Measurements from ENCODE around the gene PPP1R9B.
A peak's percentile ranks its signal among the peaks of the same experiment; 100 is the strongest.

The PPP1R9B gene

DNA sequence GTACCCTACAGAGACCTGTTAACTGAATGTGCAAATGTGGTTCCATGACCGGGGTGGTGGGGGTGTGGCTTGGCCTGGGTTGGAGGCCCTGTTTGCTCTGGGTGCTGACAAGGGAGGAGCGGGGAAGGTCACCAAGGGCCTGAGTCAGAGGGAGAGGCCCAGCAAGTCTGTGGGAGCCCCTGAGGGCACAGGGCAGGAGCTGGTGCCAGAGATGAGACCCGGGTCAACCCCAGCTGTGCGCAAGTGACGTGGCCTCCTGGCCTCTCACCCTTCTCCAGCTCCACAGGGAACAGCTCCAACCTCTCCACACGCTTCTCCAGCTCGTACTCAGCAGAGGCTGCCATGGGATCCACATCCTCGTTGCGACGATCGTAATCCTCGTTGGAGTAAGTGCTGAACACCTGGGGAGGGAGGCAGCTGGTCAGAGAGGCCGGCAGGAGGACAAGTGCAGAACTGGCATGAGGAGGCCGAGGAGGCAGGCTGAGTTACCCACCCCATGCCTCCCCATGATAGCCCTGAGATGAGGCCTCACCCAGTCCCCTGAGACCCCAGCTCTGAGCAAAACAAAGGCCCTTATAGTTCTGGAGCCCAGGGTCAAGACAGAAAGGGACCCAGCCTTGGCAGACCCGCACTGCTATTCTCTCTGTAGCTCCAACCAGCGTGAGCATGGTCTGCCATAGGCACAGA, 5.5 kb downstream of the PPP1R9B start:
- ATAC-seq = no peak
- peak overlapping the region; percentile 68 to 87 for H3K27ac Mint-ChIP-seq
- H3K9me3 Mint-ChIP-seq = no peaks in the 10 kb centered on the region

DNA sequence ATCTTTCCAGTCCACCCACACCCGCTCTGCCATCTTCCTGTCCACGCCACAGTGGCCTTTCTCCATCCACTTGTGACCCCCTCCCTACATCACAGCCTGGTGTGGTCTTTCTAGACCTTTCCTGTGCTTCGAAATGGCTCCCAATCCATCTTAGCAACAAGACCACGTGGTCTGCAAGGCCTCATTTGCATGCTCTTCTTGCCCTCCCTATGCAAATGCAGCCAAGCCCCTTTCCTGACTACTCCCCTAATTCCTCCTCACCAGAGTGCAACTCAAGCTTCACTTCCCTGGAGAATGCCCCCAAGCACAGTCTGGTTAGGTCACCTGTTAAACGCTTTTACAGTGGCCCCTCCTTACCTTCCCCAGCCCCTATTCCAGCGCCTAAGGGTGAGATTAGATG, 6.1 kb downstream of the PPP1R9B start:
- no peak overlapping the region for H3K4me3 Mint-ChIP-seq
- no peak for DNase-seq
- no peak for ATAC-seq

More for the DNA sequence above, 5.5 kb downstream of the PPP1R9B start:
- Mint-ChIP-seq H3K4me3 (peak overlapping the region; percentile 57 to 86), H3K4me1 (peaks cover 76% of the 10 kb centered on the region), H3K27me3 (no peaks in the 10 kb centered on the region)
- no peak for DNase-seq

DNA sequence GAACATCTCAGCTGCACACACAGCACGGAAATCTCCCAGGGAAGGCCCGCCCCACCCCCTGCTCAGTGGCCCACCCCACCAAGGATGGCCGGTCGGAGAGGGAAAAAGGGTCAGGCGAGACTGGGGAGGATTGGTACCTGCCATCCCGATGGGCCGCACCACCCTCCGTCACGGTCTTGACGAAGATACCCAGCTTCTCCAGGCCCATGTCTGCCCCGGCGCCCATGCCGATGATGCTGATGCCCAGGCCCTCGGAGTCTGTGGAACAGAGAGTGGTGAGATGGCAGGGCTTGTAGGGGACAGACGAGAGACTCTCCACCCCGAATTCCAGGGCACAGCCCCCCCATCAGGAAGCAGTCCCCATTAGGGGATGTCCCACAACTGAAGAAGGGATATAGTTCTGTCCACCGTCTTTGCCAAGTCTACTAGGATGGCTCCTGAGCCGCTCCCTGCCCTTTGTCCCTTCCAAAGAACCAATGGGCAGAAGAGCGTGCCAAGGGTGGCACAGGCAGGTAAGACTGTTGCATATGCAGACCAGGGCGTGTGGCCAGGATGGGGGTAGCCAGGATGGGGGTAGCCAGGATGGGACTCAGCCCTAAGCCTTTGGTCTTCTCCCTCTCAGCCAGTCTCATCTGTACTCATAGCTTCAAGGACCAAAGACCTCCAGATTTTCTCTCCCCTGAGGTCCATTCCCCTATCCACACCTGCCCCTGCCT, 6.9 kb downstream of the PPP1R9B start:
- H3K4me3 Mint-ChIP-seq = no peak overlapping the region

More for the DNA sequence above, 6.1 kb downstream of the PPP1R9B start:
- Mint-ChIP-seq H3K27me3 (no peaks in the 10 kb centered on the region), H3K9me3 (no peaks in the 10 kb centered on the region), H3K27ac (peak overlapping the region in 1 of 2 donors; percentile 68), H3K4me1 (peaks cover 82% of the 10 kb centered on the region)

DNA sequence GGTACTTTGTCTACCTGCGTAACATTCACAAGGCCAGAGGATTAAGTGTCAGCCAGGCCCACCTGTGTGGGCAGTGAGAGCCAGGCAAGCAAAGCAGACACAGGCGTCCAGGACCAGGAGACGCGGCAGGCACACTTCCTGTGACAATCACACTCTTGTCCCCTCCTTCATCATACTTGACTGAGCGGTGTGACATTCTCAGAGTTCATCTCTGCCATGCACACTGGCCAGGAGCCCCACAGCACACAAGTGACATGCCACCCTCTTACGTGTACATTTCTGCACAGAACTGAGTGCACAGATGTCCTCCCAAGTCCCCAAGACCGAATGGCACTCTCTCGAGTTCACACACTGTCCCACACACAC, 8.7 kb downstream of the PPP1R9B start:
- Mint-ChIP-seq H3K9me3 (no peaks in the 10 kb centered on the region), H3K27me3 (no peaks in the 10 kb centered on the region), H3K4me3 (peak overlapping the region; percentile 59 to 68), H3K4me1 (peaks cover 86% of the 10 kb centered on the region), H3K27ac (peak overlapping the region in 1 of 2 donors; percentile 85)
- ATAC-seq (peak; percentile 21), DNase-seq (no peak)

More for the DNA sequence above, 6.9 kb downstream of the PPP1R9B start:
- DNase-seq = no peak
- H3K9me3 Mint-ChIP-seq = no peaks in the 10 kb centered on the region
- no peak for ATAC-seq
- H3K27me3 Mint-ChIP-seq = no peaks in the 10 kb centered on the region
- no peak overlapping the region for H3K27ac Mint-ChIP-seq
- peaks cover 83% of the 10 kb centered on the region for H3K4me1 Mint-ChIP-seq

DNA sequence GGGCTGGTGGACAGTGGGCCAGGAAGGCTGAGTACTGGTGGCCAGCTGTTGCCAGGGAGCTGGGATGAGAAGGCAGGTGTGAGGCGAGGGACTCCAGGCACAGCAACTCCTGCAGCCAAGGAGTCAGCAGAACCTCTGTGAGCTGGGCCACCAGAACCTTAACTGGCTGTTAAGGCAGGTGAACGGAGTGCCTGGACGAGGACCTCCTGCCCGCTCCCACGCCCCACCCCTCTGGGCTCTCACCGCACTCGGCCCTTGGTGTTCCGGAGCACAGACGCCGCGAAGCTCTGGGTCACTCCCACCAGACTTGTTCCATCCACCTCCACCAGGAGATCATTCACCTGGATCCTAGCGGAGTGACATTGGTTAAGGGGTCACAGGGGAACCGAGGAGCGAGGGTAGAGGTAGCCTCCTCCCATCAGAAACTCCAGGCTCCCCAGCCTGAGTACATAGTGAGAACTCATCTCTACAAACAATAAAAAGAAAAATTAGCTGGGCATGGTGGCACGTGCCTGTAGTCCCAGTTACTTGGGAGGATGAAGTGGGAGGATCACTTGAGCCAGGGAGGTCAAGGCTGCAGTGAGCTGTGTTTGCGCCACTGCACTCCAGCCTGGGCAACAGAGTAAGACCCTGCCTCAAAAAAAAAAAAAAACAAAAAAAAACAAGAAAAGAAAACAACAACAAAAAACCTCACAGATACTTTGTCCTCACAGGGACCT, 9.3 kb downstream of the PPP1R9B start:
- Mint-ChIP-seq H3K4me3 (peak overlapping the region; percentile 70 to 77), H3K9me3 (no peaks in the 10 kb centered on the region), H3K27ac (peak overlapping the region in 1 of 2 donors; percentile 85), H3K4me1 (peaks cover 86% of the 10 kb centered on the region), H3K27me3 (no peaks in the 10 kb centered on the region)
- ATAC-seq (no peak), DNase-seq (no peak)

DNA sequence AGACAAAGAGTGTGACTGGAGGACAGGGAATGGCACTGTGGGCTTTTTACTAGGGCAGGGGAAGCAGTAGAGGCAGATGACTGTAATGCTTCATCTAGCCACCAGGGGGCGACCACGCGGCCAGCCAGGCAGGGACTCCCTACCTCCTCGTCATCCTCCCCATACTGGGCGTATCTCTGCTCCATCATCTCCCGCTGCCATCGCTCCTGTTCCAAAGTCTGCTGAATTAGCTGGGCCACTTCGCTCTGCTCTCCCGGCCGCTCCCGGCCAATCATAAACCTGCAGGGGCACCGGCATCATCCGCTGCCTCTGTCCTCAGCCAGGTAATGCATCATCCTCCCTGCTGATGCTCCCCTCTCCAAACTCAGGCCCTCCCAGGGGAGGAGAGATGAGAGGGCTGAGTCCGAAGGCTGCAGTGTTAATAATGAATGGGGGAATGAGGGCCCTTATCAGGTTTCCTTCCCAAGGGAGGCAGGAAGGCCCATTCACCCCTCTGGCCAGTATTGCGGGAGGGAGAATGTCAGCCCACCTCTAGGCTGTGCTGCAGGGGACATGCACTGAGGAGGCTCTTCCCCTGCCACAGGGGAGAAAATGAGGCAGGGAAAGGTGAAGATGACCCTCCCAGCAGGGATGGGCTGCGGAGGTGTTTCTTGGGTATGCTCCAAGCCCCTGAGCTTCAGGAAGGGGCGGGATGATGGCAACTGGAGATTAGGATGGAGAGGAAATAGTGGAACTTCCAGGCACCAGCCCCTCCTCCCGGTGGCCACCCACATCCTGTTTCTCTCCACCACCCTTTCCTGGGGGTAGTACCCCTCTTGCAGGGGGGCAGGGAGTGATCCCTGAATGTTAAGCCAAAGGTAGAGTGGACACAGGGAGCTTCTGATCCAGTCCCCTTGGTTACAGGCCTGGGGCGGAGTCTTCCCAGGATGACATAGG, 10.3 kb downstream of the PPP1R9B start:
- DNase-seq = peak; percentile 79 to 80
- Mint-ChIP-seq H3K4me3 (peak overlapping the region; percentile 70 to 77), H3K9me3 (no peaks in the 10 kb centered on the region), H3K27ac (peak overlapping the region; percentile 53 to 74), H3K27me3 (no peaks in the 10 kb centered on the region), H3K4me1 (peaks cover 76% of the 10 kb centered on the region)
- peak; percentile 85 for ATAC-seq

DNA sequence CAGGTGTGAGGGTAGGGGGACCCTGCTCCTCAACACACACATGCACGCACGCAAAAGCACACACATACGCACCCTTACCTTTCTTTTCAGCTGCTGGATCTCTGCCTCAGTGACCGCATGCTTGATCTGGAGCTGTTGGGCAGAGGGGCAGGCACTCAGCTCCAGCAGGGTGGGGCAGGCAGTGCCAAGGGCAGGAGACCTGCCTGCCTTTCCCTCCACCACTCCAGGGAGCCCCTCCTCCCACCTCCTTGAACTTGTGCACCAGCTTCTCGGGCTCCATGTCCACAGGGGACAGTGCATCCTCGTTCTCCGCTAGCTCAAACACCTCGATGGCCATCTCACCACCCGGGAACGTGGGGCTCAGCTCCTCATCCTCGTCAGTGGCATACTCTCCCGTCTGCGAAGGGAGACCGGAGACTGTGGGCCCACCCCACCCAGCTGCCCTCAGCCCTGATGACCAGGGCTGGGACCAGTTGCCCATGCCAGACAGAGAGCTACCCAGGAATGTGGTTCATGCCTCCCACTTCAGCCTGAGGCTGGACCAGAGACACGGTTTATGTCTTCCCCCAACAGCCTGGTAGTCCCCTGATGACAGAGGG, 11.2 kb downstream of the PPP1R9B start:
- DNase-seq (no peak), ATAC-seq (no peak)
- H3K27ac Mint-ChIP-seq = peak overlapping the region in 1 of 2 donors; percentile 74
- no peaks in the 10 kb centered on the region for H3K27me3 Mint-ChIP-seq
- H3K4me1 Mint-ChIP-seq = peaks cover 67% of the 10 kb centered on the region
- no peaks in the 10 kb centered on the region for H3K9me3 Mint-ChIP-seq
- peak overlapping the region in 1 of 2 donors; percentile 17 for H3K4me3 Mint-ChIP-seq

DNA sequence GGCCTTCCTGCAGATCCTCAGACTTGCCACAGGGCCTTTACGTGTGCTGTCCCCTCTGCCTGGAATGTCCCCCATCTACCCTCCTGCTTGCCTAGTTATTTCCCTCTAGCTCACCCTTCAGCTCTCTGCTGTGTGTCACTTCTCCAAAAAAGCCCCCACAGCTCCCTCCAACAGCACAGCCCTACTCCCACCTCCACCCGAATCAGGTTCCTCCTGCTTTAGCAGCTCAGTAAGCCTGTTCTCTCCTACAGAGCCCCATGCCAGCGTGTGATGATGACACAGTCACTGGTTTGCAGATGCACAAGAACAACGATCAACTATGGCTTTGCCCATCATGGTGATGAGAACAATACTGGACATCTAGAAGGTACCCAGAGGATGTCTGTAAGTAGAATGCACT, 13.4 kb downstream of the PPP1R9B start:
- no peak overlapping the region for H3K4me3 Mint-ChIP-seq
- H3K27me3 Mint-ChIP-seq = no peaks in the 10 kb centered on the region
- H3K27ac Mint-ChIP-seq = no peak overlapping the region
- H3K4me1 Mint-ChIP-seq = peaks cover 64% of the 10 kb centered on the region
- H3K9me3 Mint-ChIP-seq = no peaks in the 10 kb centered on the region
- DNase-seq (no peak), ATAC-seq (no peak)

DNA sequence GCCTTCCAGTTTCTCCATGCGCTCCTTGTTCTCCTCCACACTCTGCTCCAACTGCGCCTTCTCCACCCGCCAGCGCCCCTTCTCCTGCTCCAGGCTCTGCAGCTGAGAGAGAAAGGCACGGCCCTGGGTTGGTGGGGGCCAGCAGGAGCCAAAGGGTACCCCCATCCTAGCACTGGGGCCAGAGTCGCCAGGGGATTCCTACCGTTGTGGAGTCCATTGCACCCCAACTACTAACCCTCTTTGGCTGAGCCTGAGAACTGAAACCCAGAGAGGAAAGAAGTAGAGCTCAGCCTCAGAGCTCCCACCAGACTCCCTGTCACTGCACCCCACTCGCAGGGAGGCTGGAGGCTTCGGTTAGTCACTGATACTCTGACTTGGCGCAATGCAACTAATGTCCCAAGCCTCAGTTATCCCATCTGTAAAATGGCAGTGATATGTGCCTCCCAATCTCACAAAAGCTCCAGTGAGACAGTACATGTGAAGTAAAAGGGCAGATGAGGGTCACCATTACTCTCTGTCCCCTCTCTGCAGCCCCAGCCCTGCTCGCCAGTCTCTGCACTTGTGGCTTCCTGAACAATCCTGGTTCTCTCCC, 14.3 kb downstream of the PPP1R9B start:
- peaks cover 64% of the 10 kb centered on the region for H3K4me1 Mint-ChIP-seq
- H3K27ac Mint-ChIP-seq = peak overlapping the region in 1 of 2 donors; percentile 63
- H3K4me3 Mint-ChIP-seq = no peak overlapping the region
- no peaks in the 10 kb centered on the region for H3K9me3 Mint-ChIP-seq
- no peak for ATAC-seq
- DNase-seq = no peak
- H3K27me3 Mint-ChIP-seq = peaks cover under 1% of the 10 kb centered on the region

DNA sequence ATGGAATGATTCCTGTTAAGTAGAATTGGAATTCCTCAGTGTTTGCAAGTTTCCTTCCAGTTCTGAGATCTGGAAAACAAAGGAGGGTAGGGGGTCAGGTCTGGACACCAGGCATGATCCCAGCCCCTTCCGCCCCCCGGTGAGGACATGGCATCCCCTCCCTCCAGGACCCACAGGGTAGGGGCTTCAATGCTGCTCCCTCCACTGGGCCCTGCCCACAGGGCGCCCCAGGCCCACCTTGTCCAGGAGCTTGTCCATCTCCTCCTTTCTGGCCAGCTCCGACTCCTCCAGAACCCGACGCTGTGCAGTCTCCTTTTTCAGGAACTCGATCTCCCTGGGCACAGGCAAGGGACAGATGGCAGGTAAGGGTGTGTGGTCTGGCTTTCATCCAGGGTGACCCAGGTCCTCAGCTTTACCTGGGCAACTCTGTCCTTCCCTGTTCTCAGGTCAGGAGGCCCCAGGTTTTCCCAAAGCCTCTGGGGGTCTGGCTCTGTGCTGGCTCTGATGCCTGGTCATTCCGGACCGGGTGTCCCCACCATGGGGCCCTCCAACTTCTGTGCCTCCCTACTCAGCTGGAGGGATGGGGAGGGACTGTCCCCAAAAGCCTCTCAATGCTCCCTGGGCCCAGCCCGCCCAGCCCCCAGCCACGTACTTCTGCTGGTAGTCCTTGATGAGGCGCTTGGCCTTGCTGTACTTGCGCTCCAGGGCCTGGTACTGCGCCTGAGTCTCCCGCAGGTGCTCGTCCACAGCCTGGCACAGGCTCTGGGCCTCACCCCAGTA, 15.0 kb downstream of the PPP1R9B start:
- H3K9me3 Mint-ChIP-seq = no peaks in the 10 kb centered on the region
- peaks cover 64% of the 10 kb centered on the region for H3K4me1 Mint-ChIP-seq
- peaks cover 8% of the 10 kb centered on the region for H3K27me3 Mint-ChIP-seq

DNA sequence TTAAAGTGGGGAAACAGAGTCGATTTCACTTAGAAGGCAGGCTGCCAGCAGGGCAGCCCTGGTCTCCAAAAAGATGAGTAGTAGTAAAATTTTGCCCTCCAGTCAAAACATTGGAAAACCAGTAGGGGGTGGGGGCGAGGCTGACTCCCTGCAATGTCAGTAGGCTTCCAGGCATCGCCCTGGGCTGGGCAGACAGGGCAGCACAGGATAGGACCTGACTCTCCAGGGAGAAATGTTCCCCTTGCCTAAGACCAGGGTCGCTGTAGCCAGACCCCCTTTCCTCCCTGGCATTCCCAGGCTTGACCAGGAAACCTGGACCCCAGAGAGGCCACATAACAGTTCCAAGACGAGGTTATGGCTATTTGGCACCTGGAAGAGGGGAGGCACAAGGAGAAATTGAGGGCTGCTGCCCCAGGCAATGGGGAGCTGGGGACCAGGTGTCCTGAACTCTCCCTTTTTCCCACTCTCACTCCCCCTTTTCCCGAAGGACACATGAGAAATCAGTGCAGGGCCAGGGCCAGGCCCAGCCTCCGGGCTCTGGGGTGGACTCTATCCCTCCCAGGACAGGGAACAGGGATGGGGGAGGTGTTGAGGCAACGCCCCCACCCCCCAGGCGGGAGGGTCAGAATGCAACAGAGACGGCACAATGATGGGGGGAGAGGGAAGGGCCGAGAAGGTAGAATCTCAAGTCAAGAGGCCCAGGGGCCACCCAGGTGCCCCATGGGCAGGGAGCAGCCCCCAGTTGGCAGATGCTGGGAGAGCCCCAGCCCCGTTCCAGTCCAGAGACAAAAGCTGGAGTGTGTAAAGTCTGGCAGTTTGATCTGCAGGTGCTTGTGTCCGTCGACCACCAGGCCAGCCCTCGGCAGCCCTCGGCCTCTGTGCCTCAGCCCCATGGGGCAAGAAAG, 16.0 kb downstream of the PPP1R9B start:
- Mint-ChIP-seq H3K4me1 (peaks cover 60% of the 10 kb centered on the region), H3K9me3 (no peaks in the 10 kb centered on the region), H3K4me3 (no peak overlapping the region), H3K27ac (no peak overlapping the region), H3K27me3 (peaks cover 14% of the 10 kb centered on the region)
- DNase-seq (no peak), ATAC-seq (no peak)

More for the DNA sequence above, 15.0 kb downstream of the PPP1R9B start:
- Mint-ChIP-seq H3K4me3 (no peak overlapping the region), H3K27ac (peak overlapping the region in 1 of 2 donors; percentile 71)
- DNase-seq (no peak), ATAC-seq (no peak)

DNA sequence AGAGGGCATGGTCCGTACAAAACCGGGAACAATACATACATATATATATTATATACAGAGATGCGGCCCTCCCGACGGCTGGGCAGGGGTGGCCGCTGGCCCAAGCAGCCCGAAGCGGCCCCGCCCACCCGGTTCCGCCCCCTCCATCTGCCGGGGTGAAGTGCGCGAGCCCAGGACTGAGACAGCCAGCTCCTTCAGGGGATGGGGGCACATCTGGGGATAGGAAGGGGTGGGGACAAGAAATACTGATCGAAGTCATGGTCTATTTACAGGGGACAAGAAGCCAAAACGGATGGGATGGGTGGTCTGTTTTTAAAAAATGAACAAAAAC, 16.7 kb downstream of the PPP1R9B start:
- H3K4me1 Mint-ChIP-seq = peaks cover 66% of the 10 kb centered on the region
- no peaks in the 10 kb centered on the region for H3K9me3 Mint-ChIP-seq
- peaks cover 21% of the 10 kb centered on the region for H3K27me3 Mint-ChIP-seq
- DNase-seq (no peak), ATAC-seq (no peak)
- H3K27ac Mint-ChIP-seq = no peak overlapping the region
- no peak overlapping the region for H3K4me3 Mint-ChIP-seq
